HG02610 (cell line): ENCODE results near the gene CCR9.

Experiments
- ATAC-seq: cut with Tn5 transposase; IDR thresholded peaks from one replicate; pipeline ENCODE4 v1.9.1; 2021; ENCODE audit warnings: mild to moderate bottlenecking, moderate library complexity; ENCODE audit not compliant: unreplicated experiment

The CCR9 gene

GRCh38 chr3:45907769-45908705 is 21.7 kb downstream of the CCR9 start:
- no peak for ATAC-seq

- ATAC-seq, result no peak
These were observed 22.4 kb downstream of the CCR9 start for GRCh38 chr3:45908761-45909160.

GRCh38 chr3:45909542-45909941 is 23.2 kb downstream of the CCR9 start:
- ATAC-seq, result no peak

GRCh38 chr3:45910892-45911291 is 24.5 kb downstream of the CCR9 start:
- ATAC-seq, result no peak

DNA sequence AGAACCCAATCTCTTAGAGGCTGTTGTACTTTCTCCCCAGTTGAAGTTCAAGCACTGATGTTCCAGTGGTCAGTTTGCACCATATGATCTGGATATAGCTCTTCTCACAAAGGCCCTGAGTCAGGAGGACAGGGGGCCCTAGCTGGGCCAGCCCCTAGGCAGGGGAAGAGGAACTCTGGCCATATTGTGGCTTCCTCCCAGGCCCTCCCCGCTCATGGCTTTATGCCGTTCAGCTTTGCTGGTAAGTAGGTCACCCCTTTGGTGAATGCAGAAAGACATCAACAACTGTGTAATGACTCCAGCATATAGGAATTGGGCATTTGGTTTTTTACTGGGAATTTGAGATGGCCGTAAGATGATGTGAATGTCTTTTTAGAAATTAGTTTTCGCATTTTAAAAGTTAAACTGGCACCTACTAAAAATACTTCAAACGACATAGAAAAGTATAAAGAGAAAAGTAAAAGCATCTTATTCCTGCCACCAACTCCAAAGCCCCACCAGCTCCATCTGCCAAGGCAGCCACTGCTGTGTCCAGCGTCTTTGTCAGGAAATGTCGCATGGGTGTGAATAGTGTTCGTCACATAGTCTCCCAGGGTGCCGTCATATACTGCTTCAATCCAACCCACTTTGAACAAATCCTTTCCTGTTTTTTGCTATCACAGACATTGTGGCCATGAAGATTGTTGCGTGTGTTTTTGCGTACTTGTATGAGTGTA is 25.3 kb downstream of the CCR9 start:
- ATAC-seq, result no peak

DNA sequence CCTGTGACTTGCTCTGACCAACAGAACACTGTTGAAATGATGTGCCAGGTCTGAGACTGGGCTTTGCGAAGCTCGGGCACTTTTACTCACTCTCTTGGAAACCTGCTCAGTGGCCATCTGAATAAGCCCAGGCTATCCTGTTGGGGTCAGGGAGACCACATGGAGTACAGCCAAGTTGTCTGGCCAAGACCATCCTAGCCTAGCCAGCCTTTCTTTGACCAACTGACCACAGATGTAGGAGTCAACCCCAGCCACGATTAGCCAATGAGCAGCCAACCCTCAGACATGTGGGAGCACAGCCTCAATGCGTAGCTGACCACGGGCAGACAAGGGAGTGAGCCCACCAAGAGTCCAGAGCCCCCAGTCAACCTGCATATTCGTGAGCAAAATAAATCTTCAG is 26.1 kb downstream of the CCR9 start:
- ATAC-seq, result no peak

- ATAC-seq, result no peak
These were observed 28.2 kb downstream of the CCR9 start for GRCh38 chr3:45914362-45915058.

- no peak for ATAC-seq
These were observed 28.7 kb downstream of the CCR9 start for GRCh38 chr3:45915059-45915439.

DNA sequence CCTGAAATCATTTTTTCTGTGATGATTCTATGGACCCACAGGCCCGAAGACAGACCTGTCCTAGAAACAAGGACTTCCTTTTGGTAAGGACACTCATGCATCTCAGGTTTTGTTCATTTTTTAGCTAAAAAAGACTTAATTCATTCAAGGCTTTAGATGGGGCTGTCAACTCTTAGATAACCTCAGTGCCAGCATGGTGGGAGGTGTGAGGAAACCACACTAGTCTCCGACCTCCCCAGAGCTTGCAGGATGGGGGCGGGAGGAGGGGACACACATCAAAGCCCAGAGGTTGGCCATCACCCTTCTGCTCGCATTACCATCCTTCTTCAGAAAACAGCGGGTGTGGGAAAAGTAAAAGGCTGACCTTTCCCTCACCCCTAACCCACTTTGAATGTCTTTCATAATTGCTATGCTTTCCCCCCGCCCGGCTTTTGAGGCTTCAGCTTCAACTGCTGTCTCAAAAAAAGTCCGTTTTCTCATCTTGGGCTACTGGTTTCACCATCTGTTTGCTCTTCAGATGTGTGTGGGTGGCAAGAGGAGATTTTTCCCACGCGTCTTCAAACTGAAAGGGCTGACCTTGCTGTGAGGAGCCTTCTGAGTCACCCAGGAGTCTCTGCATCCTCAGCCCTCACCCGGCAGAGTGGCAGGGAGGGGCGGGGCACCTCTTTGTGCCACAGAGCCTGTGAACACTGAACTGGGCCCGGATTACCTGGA is 29.3 kb downstream of the CCR9 start:
- ATAC-seq, result peak; percentile 90

- no peak for ATAC-seq
These were observed 31.0 kb downstream of the CCR9 start for GRCh38 chr3:45917146-45917898.

GRCh38 chr3:45921158-45922038 is 35.1 kb downstream of the CCR9 start:
- ATAC-seq, result no peak

GRCh38 chr3:45922039-45922326 is 35.6 kb downstream of the CCR9 start:
- no peak for ATAC-seq

DNA sequence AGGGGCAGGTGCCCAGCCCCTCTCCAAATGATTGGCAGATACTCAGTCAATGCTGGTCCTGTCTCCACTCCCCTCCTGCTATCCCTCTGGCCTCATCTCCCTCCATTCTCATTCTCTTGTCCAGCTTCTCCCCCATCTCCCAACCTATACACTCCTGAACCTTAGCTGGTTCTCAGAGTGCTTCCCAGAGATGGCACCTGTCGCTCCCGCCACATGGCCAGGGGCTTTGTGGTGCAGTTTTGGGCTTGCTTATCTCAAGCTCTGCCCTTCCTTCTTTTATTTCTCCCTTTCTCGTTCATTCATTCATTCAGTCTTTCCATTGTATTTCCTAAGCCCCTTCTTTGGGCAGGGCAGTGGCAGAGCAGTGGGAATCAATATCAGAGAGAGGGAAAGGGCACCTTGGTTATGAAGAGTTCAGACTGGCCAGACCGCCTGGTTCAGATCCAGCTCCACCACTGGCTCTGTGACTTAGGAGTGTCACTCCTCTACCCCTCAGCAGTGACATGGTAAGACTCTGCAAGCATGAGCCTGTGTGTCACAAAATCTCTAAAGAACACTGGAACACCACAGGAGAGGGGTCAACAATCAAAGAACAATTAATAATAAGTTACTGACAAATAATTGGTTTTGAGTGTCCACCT is 36.7 kb downstream of the CCR9 start:
- no peak for ATAC-seq

DNA sequence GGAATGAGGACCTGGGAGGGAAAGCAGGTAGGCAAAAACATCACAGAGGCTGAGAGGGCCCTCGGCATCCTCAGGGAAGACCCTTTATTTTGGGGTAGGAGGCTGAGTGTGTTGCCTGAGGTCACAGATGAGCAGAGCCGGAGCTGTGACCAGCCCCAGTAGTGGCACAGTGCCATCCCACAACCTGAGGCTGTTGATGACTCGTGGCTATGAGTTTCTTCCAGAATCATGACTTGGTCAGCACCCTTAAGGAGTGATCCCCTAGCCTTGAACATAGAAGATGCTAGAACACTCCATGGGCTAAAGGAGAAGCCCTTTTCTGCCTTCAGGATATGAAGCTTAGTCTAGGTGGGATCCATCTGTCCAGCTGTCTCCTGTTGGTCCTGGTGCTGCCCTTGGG is 37.4 kb downstream of the CCR9 start:
- ATAC-seq, result no peak

GRCh38 chr3:45927881-45928280 is 41.5 kb downstream of the CCR9 start:
- no peak for ATAC-seq

DNA sequence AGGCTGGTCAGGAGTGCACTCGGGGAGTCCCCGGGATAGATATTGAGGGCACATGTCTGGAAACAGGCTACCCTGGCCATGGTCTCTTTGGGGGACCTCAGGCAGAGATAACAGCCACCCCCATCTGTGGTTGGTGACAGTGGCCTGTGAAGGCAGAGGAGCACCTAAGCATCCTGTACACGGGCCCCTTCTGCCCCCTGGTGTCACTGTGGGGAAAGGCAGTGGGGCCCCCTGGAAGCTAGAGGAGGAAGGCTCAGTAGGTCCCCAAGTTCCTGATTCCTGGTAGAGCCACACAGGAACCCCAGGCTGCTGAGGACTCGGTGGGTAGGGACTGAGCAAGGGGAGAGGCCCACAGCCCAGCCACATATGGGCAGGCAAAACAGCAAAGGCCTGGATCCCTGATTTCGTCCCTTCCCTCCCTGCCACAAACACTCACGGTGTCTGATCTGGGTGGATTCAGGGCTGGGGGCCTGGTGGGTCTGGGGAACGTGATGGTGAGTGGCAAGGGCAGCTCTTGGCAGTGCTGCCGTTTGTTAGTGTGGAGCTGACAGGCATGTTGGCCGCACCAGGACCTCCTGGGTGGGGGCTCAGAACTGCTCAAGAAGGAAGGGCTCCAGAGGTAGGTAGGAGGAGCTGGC is 42.8 kb downstream of the CCR9 start:
- ATAC-seq, result peak; percentile 53

DNA sequence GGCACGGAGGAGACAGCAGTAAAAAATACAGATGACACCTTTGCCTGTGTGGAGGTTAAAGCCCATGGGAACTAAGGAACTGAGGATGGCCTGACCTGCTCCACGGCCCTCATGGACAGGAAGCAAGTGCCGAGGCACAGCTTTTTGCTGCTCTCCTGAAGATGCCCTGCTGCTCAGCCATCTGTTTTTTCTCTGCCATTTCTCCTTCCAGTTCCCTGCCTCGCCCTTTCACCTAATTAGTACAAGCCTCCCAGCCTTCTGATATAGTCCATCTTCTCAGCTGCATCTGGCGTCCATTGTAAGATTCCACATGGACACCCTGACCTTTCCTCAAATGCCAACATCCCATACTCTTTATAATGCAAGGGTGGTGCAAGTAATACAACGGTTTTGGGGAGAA is 45.2 kb downstream of the CCR9 start:
- ATAC-seq, result no peak

GRCh38 chr3:45932112-45932511 is 45.8 kb downstream of the CCR9 start:
- ATAC-seq, result no peak

DNA sequence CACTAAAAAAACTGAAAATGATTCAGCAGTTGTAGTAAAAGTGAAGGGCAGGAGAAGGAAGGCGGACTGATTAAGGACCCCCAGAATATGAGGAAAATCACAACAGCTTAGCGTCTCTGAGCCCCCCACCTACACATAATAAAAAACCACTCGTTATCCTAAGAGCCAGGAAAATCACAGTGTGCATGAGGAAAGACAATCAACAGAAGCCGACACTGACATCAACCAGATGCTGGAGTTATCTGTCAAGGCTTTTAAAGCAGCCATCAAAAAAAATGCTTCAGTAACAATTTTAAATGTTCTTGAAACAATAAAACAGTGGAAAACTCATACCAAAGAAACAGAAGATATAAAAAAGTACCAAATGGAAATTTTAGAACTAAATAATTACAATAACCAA is 47.2 kb downstream of the CCR9 start:
- ATAC-seq, result no peak
